Stimulated activated CD4-positive, alpha-beta T cell treated with anti-CD3 and anti-CD28 coated beads, Interleukin-15, amount 100 ng/mL, for 1 hour (primary cell): ENCODE data around the gene RNF123.

Experiments
- DNase-seq, 2 donors: peaks; one replicate each; pipeline ENCODE4 v3.0.0-alpha.2; 2020; ENCODE audit warnings: low read depth in 1 of 2, low spot score in 1 of 2

RNF123 gene

GRCh38 chr3:49689046-49689907 lies at the start of gene RNF123, which contains the start of gene MST1:
Gene RNF123 (plus strand): TSS chr3:49689557. CDS start chr3:49691166, 1,609 bp downstream.
Gene MST1 (minus strand): TSS chr3:49689474. CDS start chr3:49688691, 783 bp downstream.
- DNase-seq: peak; percentile 87 to 90

GRCh38 chr3:49641292-49641691 lies 48.1 kb upstream of the RNF123 start:
- DNase-seq: no peak

- no peak for DNase-seq
Observed at GRCh38 chr3:49641921-49642707, 47.2 kb upstream of the RNF123 start.

GRCh38 chr3:49642708-49643145 lies 46.6 kb upstream of the RNF123 start:
- DNase-seq: no peak

- DNase-seq: no peak
Observed at GRCh38 chr3:49644684-49645083, 44.7 kb upstream of the RNF123 start.

GRCh38 chr3:49646236-49646635 lies 43.1 kb upstream of the RNF123 start:
- DNase-seq: no peak

GRCh38 chr3:49647741-49648140 lies 41.6 kb upstream of the RNF123 start:
- DNase-seq: no peak

GRCh38 chr3:49648354-49649019 lies 40.9 kb upstream of the RNF123 start:
- DNase-seq: no peak

- no peak for DNase-seq
Observed at GRCh38 chr3:49649576-49649975, 39.8 kb upstream of the RNF123 start.

- no peak for DNase-seq
Observed at GRCh38 chr3:49650177-49650576, 39.2 kb upstream of the RNF123 start.

- no peak for DNase-seq
Observed at GRCh38 chr3:49650637-49651036, 38.7 kb upstream of the RNF123 start.

- no peak for DNase-seq
Observed at GRCh38 chr3:49652218-49652902, 37.0 kb upstream of the RNF123 start.

GRCh38 chr3:49652903-49653415 lies 36.4 kb upstream of the RNF123 start:
- DNase-seq: no peak

GRCh38 chr3:49653621-49654020 lies 35.7 kb upstream of the RNF123 start:
- DNase-seq: no peak

GRCh38 chr3:49654176-49654825 lies 35.1 kb upstream of the RNF123 start:
- no peak for DNase-seq

GRCh38 chr3:49654955-49655556 lies 34.3 kb upstream of the RNF123 start:
- DNase-seq: no peak

- DNase-seq: no peak
Observed at GRCh38 chr3:49655731-49656285, 33.5 kb upstream of the RNF123 start.

GRCh38 chr3:49656541-49657112 lies 32.7 kb upstream of the RNF123 start:
- DNase-seq: no peak
